ENCODE measurements around the gene FUT3.

Gene FUT3
- total RNA-seq, result 0 to 0.25 (median 0) reads per million in 9 experiments

DNA sequence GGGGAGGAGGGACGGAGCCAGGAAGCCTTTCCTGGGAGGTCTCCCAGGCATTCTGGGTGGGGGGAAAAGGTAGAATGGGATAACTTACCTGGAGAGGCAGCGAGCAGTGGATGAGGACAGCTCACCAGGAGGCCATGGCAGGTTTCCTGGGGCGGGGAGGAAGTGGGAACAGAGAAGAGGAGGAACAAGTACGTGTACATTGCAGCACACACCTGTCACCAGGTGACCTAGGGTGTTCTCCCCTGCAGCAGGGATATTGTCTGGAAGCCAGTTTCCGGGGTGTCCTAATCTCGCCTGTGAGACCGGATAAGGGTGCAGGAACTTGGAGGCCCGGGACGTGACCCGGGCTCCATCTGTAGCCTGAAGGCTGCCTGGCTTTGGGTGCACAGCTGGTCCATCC, at the start of gene FUT3:
FUT3 (minus strand) TSS at position 148 of the 400 bp plus-strand sequence.
- no peaks in the 10 kb centered on the region for H3K9me3 Mint-ChIP-seq
- H3K4me3 Mint-ChIP-seq, result no peak within 1 kb of the TSS
- no peak for ATAC-seq (replicated peaks)

GRCh38 chr19:5900976-5901375, 49.7 kb upstream of the FUT3 start:
- no peak for DNase-seq
- Mint-ChIP-seq H3K27me3 (no peaks in the 10 kb centered on the region), H3K9me3 (no peaks in the 10 kb centered on the region), H3K4me1 (ENCODE audit: low read depth in 2 of 2) (peaks cover 19 to 21% of the 10 kb centered on the region in 2 donors), H3K36me3 (ENCODE audit: insufficient read depth) (peaks cover 29% of the 10 kb centered on the region), H3K4me3 (no peak overlapping the region), H3K27ac (peak overlapping the region in 1 of 2 donors; percentile 49)
- no peak for ATAC-seq (replicated peaks)

More for the DNA sequence above, at the start of gene FUT3:
- Mint-ChIP-seq H3K27ac (no peak within 1 kb of the TSS), H3K36me3 (ENCODE audit: insufficient read depth) (no peaks in the 10 kb centered on the region), H3K4me1 (ENCODE audit: low read depth in 2 of 2) (no peaks in the 10 kb centered on the region), H3K27me3 (peaks cover 9 to 18% of the 10 kb centered on the region in 2 donors)
- no peak for DNase-seq

DNA sequence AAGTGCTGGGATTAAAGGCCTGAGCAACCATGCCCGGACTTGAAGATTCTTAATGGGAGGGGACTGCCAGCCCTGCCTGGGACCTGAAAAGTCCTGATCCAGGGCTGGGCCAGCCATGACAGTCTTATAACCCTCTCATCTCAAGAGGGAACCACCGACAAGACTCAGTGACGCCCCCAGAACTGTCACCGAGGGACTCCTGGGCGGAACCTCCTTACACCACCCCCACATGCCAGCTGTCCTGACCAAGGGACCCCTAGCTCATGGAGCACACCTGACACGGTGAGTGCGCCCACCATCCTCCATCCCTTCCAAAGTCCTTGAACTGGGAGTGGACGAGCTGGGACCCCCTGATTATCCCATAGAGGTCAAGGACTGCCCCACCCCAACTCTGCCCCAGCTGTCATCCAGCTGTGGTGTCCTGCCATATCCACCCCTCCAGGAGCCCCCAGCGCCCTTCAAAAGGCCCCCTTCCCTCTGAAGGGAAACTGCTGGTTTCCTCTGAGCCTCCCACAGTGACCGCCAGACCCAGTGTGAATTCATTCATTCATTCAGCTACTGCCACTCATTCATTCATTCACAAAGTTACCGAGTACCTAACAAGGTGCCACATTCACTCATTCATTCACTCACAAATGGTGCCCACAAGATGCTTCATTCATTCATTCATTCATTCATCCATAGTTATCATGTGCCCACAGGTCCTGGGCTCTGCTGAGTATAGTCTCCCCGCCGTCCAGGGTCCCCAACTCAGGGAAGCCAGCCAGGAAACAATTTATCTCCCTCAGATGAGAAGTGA, 48.7 kb upstream of the FUT3 start:
- DNase-seq, result no peak
- H3K4me3 Mint-ChIP-seq, result no peak overlapping the region
- peak overlapping the region in 1 of 2 donors; percentile 52 for H3K27ac Mint-ChIP-seq
- H3K27me3 Mint-ChIP-seq, result no peaks in the 10 kb centered on the region
- H3K4me1 Mint-ChIP-seq (ENCODE audit: low read depth in 2 of 2), result peaks cover 18 to 23% of the 10 kb centered on the region in 2 donors
- ATAC-seq (replicated peaks), result no peak
- H3K9me3 Mint-ChIP-seq, result no peaks in the 10 kb centered on the region
- peaks cover 33% of the 10 kb centered on the region for H3K36me3 Mint-ChIP-seq (ENCODE audit: insufficient read depth)

GRCh38 chr19:5897189-5897969, 46.1 kb upstream of the FUT3 start:
- ATAC-seq (replicated peaks) (no peak), DNase-seq (no peak)
- Mint-ChIP-seq H3K27ac (no peak overlapping the region), H3K36me3 (ENCODE audit: insufficient read depth) (peaks cover 14% of the 10 kb centered on the region), H3K9me3 (no peaks in the 10 kb centered on the region), H3K4me1 (ENCODE audit: low read depth in 2 of 2) (peaks cover 7 to 13% of the 10 kb centered on the region in 2 donors), H3K27me3 (no peaks in the 10 kb centered on the region), H3K4me3 (no peak overlapping the region)

- DNase-seq (no peak), ATAC-seq (replicated peaks) (no peak)
- Mint-ChIP-seq H3K27ac (no peak overlapping the region), H3K4me1 (ENCODE audit: low read depth in 2 of 2) (peaks cover 7 to 17% of the 10 kb centered on the region in 2 donors), H3K9me3 (no peaks in the 10 kb centered on the region), H3K27me3 (no peaks in the 10 kb centered on the region), H3K4me3 (no peak overlapping the region), H3K36me3 (ENCODE audit: insufficient read depth) (peaks cover 14% of the 10 kb centered on the region)
Measured at GRCh38 chr19:5896365-5897076, 45.3 kb upstream of the FUT3 start.

DNA sequence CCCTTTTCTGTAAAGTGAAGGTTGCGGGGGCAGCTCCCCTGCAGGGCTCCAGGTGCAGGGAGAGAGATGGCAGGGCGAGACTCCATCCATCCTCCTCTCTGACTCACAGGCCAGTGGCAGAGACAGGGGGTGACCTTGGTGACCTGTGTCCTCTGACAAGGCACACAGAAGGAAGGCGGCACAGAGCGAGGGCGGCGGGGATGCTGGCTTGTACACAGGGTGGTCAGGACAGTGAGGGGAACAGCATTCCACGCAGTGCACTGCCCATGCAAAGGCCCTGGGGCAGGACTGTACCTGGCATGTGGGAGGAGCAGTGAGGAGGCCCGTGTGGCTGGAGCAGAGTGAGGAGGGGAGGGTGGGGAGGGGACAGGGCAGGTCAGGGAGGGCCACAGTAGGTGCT, 44.6 kb upstream of the FUT3 start:
- ATAC-seq (replicated peaks), result no peak
- no peak overlapping the region for H3K27ac Mint-ChIP-seq
- H3K4me1 Mint-ChIP-seq (ENCODE audit: low read depth in 2 of 2), result peaks cover 7 to 13% of the 10 kb centered on the region in 2 donors
- no peaks in the 10 kb centered on the region for H3K27me3 Mint-ChIP-seq
- H3K36me3 Mint-ChIP-seq (ENCODE audit: insufficient read depth), result peaks cover 12% of the 10 kb centered on the region
- no peaks in the 10 kb centered on the region for H3K9me3 Mint-ChIP-seq
- no peak for DNase-seq
- no peak overlapping the region for H3K4me3 Mint-ChIP-seq

DNA sequence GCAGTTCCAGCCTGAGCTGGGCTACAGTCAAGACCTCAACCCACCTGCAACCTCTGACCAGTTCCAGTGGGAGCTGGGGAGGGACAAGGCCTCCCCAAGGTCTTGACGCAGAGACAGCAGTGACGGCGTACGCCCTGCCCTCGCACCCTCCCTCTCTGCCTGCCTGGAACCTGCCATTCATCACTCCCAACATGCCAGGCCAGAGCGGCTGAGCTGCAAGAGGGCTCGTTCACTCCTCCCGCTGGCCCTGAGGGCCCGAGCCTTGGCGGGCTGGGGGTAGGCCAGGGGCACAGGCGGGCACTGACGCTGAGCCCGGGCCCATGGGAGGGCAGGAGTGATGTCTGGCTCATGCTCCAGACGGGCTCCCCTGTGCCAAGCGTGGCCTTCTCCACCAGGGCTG, 44.2 kb upstream of the FUT3 start:
- Mint-ChIP-seq H3K27ac (no peak overlapping the region), H3K27me3 (no peaks in the 10 kb centered on the region), H3K4me3 (no peak overlapping the region), H3K4me1 (ENCODE audit: low read depth in 2 of 2) (peaks cover 7 to 13% of the 10 kb centered on the region in 2 donors), H3K36me3 (ENCODE audit: insufficient read depth) (peaks cover 11% of the 10 kb centered on the region), H3K9me3 (no peaks in the 10 kb centered on the region)
- DNase-seq (no peak), ATAC-seq (replicated peaks) (no peak)

DNA sequence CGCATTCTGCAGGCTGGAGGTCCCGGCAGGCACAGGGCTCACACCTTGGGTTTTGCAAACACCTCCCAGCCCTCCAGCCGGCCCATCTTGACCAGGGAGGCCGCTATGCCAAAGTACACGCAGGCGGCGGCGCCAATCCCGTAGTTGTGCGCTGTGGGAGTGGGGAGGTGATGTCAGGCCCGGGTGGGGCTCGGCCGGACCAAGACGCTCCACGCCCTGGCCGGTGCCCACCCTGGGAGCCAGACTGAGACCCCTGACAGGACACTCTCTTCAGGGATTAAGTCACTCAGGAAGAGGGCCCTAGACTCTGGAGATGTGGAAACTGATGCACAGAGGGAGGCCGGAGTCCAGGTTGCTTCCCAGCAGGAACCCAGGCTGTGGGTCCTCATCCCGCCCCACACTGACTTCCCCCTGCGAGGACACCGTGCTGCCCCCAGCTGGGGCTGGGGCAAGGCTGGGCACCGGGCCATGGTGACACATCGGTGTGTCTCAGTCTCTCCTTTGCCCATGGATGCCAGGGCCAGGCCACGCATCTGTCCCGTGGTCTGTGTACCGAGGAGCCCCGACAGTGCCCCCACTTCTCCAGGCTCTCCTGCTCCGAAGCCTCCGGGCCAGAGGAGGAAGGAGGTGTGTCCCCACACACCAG, 43.6 kb upstream of the FUT3 start:
- DNase-seq, result no peak
- Mint-ChIP-seq H3K9me3 (no peaks in the 10 kb centered on the region), H3K36me3 (ENCODE audit: insufficient read depth) (peaks cover 11% of the 10 kb centered on the region), H3K4me3 (no peak overlapping the region), H3K27ac (peak overlapping the region in 1 of 2 donors; percentile 15), H3K4me1 (ENCODE audit: low read depth in 2 of 2) (peaks cover under 1 to 9% of the 10 kb centered on the region in 2 donors), H3K27me3 (no peaks in the 10 kb centered on the region)
- no peak for ATAC-seq (replicated peaks)

DNA sequence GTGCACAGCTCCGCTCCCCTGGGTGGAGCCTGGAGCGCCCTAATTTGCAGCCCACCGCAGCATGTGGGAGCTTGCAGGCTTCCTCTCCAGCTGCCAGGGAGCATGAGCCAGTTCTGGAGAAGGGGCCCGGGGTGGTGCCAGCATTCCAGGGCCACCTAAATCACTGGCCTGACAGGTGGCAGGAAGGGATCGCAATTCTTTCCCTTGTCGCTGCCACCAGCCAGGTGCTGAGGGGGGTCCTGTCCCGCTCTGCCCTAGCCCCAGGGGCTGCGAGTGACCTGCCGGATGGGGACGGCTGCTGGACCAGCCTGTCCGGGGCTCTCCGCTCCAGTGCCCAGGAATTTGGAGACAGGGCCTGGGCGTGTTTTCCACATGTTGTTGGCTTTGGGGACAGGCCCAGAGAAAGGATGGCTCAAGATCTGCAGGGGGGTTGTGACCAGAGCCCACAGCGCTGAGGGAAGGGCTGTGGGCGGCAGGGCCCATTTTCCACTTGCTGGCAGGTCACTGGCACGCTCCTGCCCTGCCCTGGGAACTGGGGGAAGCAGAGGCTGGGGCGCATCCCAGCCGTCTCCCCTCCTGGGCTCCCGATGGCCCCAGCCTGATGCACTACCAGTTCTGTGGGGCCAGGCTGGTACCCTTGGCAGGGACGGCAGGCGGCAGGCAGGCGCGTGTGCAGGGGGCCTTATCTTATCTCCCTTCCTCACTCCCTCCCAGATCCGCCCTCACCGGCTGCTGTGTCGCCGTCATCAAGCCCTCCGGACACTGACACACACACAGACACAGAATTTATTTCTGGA, 42.9 kb upstream of the FUT3 start:
- Mint-ChIP-seq H3K4me3 (no peak overlapping the region), H3K27ac (peak overlapping the region in 1 of 2 donors; percentile 15), H3K9me3 (no peaks in the 10 kb centered on the region), H3K36me3 (ENCODE audit: insufficient read depth) (peaks cover 11% of the 10 kb centered on the region), H3K4me1 (ENCODE audit: low read depth in 2 of 2) (peaks cover 0 to 9% of the 10 kb centered on the region in 2 donors), H3K27me3 (no peaks in the 10 kb centered on the region)
- DNase-seq (no peak), ATAC-seq (replicated peaks) (no peak)

- ATAC-seq (replicated peaks), result no peak
- H3K36me3 Mint-ChIP-seq (ENCODE audit: insufficient read depth), result peaks cover 11% of the 10 kb centered on the region
- peaks cover 0 to 9% of the 10 kb centered on the region in 2 donors for H3K4me1 Mint-ChIP-seq (ENCODE audit: low read depth in 2 of 2)
- H3K9me3 Mint-ChIP-seq, result no peaks in the 10 kb centered on the region
- H3K27me3 Mint-ChIP-seq, result no peaks in the 10 kb centered on the region
- H3K4me3 Mint-ChIP-seq, result no peak overlapping the region
- no peak for DNase-seq
- no peak overlapping the region for H3K27ac Mint-ChIP-seq
Measured at GRCh38 chr19:5893296-5893903, 42.2 kb upstream of the FUT3 start.

DNA sequence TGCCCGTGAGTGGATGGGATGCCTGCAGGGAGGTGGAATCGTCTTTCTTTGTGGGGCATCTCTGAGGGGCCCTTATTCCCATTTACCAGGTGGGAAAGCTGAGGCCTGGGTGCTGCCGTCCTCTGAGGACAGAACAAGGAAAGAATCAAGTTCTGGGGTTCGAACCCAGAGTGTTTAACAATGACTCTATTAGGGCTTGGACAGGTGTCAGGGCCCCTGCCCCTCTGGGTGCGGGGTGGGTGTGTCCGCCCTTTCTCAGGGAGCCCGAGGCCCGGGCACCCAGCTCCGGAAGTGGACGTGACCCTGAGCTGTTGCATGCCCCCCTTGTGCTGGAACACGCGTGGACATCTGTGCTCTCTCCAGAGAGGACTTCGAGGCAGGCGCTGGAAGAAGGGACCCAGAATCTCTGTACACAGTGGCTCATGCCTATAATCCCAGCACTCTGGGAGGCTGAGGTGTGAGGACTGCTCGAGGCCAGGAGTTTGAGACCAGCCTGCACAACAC, 41.6 kb upstream of the FUT3 start:
- H3K27me3 Mint-ChIP-seq, result no peaks in the 10 kb centered on the region
- H3K36me3 Mint-ChIP-seq (ENCODE audit: insufficient read depth), result peaks cover 9% of the 10 kb centered on the region
- ATAC-seq (replicated peaks) (no peak), DNase-seq (no peak)
- H3K4me3 Mint-ChIP-seq, result no peak overlapping the region
- peaks cover 0 to 6% of the 10 kb centered on the region in 2 donors for H3K4me1 Mint-ChIP-seq (ENCODE audit: low read depth in 2 of 2)
- no peaks in the 10 kb centered on the region for H3K9me3 Mint-ChIP-seq
- H3K27ac Mint-ChIP-seq, result peak overlapping the region in 1 of 2 donors; percentile 77
